Activated gamma-delta T cell treated with Interleukin-2 at 50 U/mL for 16 hours (primary cell): ENCODE measurements around the gene ADSL.
"Not testable (repeated sequence)": the region's sequence is repeated elsewhere in the genome, so short reads cannot be mapped to it uniquely, and the experiment has no call there.

Source experiments
- DNase-seq: peaks from one replicate; pipeline ENCODE4 v3.0.0-alpha.2; 2020

The ADSL gene

DNA sequence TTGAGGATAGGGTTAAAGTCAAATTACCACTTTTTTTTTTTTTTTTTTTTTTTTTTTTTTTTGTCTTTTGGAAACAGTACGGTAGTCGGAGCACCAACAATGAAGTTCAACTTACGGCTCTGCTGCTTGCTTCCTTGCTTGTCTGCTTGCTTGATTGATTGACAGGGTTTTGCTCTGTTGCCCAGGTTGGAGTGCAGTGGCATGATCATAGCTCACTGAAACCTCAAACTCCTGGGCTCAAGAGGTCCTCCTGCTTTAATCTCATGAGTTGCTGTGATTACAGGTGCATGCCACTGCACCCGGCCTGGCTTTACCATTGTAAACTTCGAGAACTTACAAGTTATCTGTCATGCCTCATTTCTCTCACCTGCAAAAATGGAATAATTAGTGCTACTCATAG, 29.8 kb downstream of the ADSL start:
- no peak for DNase-seq

DNA sequence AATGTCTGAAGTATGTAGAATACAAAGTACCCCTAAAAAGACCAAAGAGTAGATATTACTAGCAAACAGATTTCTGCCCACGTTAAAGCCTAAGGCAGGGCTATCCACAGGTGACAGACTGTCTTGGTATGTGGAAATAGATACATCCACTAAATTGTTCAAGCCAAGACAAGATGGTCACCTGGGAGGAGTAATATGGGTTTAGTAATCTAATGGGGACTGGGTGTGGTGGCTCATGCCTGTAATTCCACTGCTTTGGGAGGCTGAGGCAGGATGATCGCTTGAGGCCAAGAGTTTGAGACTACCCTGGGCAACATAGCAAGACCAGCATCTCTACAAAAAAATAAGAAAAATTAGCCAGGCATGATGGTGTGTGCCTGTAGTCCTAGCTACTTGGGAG, 31.6 kb downstream of the ADSL start:
- no peak for DNase-seq

DNA sequence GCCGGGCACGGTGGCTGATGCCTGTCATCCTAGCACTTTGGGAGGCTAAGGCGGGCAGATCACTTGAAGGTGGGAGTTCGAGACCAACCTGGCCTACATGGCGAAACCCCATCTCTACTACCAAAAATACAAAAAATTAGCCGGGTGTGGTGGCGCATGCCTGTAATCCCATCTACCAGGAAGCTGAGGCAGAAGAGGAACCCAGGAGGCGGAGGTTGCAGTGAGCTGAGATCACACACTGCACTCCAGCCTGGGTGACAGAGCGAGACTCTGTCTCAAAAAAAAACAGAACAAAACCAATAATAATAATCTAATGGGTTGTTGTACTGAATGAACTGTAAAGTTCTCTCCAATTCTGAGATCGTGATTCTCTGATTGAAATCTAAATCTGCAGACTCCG, 32.1 kb downstream of the ADSL start:
- not testable (repeated sequence) for DNase-seq

DNA sequence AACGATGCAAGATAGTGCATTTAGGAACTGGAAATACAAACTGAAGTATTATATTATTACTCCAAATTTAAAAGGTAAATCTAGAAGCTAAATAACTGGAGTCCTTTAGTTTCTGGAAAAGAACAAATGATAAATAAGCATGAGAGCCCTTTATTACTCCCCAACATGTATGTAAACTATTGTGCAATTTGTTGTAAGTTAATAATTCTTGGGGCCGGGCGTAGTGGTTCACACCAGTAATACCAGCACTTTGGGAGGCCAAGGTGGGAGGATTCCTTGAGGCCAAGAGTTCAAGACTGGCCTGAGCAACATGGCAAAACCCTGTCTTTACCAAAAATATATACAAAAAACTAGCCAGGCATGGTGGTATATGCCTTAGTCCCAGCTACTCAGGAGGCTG, 35.2 kb downstream of the ADSL start:
- no peak for DNase-seq

DNA sequence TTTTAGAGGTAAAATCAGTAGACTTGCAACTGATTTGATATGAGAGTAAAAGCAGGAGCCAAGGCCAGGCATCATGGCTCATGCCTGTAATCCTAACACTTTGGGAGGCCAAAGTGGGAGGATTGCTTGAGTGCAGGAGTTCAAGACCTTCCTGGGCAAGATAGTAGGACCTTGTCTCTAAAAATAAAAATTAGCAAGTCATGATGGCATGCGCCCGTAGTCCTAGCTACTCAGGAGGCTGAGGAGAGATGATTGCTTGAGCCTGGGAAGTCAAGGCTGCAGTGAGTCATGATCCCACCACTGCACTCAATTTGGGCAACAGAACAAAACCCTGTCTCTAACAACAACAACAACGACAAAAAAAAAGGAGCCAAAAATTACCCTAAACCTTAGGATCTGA, 37.6 kb downstream of the ADSL start:
- no peak for DNase-seq

DNA sequence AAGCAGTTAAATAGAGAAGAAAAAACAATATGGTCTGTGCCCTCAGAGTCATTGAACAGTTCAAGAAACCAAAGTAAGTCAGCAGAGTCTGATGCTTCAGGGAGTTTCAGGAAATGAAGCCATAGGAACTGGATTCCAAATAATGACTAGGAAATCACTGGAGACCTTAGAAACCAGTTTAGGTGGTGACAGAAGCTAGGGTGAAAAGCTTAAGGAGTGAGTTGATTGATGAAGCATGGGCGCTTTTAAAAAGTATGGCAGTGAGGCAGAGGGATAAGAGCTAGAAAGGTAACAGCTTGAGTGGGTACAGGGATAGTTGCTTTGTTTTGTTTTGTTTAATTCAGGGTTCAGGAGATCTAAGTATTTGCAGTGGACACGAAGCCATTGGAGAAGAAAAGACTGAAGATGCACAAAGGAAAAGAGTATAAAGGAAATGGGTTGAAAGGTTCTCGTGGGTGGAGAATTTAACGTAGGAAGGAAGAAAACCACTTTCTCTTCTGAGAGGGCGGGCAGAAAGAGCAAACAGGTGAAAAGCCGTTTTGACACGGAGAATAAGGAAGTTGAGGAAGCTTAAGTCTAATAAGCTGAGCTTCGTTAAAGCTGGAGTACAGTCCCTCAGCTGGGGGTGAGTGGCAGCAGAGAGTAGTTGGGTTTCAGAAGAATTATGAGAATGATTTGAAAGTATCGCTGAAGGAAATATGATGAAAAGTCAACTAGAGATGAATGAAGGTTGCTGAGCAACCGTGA, 38.9 kb downstream of the ADSL start:
- no peak for DNase-seq

DNA sequence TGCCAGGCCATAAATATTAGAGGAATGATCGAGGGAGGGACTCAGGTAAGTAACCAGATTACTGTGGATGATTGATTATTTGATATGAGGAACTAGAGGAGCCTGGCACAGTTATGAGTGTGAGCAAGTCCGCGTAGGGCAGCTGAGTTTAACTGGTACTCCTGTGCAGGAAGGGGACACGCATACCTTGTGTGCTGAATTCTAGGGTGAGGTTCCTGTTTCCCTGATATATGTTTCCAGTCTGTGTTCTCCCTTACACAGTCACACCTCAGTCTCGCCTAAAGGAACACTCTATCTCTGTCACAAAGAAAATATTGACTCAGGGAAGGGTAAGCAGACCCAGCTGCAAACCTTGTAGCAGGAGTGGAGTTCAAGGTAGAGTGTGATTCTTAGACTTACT, 41.4 kb downstream of the ADSL start:
- DNase-seq: no peak

DNA sequence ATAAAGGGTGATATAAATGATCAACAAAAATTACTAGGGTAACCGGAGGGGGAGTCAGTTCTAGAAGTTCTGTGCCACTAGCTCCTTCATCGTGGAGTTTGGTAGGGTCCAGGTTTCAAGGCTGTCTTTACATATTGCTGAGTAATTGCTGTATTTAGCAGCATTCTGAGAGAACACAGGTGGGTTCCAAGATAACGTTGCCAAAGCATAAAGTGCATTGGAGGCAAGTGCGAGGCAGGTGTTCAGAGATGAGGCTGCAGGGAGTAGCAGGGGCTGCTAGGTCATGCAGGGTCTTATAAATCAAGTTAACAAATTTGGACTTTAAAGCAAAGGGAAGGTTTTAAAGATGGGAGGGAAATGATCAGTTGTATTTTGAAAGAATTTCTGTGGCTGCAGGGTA, 41.9 kb downstream of the ADSL start:
- no peak for DNase-seq

DNA sequence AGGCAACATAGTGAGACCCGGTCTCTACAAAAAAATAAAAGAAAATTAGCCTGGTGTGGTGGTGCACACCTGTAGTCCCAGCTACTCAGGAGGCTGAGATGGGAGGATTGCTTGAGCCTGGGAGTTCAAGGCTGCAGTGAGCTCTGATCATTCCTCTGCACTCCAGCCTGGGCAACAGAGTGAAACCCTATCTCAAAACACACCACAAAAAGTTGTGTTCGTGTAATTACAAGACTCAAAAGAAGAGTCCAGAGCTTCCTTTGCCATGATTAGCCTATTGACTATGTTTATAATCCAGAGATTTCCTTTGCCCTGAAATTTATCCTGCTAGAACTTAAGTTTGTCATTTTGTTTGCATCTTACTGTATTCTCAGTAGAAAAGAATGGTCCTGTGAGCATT, 45.1 kb downstream of the ADSL start:
- DNase-seq: no peak

DNA sequence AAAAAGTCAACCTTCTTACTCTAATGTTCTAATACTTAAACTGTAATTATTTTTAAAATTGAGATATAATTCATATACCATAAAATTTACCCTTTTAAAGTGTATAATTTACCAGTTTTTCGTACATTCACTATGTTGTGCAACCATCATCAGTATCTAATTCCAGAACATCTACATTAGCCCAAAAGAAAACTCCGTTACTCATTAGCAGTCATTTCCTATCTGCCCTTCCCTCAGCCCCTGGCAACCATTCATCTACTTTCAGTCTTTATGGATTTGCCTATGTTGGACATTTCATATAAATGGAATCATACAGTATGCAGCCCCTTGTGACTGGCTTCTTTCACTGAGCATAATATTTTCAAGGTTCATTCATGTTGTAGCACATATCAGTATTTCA, 46.3 kb downstream of the ADSL start:
- DNase-seq: no peak

DNA sequence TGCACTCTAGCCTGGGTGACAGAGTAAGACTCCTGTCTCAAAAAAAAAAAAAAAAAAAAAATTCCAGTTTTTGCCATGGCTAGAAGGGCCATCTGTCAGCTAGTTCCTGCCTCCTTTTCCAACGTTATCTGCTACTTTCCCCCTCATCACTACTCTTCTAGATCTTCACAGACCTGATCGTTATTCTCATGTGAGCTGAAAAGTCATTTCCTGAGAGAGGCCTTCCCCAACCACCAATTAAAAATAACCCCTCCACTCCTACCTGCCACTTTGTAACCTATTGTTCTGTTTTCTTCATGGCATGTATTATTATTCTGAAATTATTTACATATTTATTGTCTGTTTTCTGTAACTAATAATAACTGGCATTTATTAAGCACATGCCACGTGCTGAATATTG, 48.3 kb downstream of the ADSL start:
- DNase-seq: no peak

DNA sequence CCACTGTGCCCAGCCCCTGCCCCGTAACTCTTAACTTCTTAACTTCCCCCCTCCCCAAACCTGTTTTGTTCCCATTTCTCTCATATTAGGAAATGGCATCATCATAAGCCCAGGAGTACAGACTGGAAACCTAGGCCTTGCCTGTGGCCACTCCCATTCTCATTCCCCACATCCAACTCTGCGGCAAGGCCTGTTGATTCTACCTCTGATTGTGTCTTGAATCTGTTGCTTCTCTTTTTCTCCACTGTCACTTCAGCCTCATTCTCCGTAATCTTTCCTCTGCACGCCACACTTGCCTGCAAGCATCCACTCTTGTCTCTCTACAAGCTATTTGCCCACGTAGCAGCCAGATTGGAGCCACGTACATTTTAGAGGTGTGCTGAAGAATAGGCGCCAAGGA, 49.3 kb downstream of the ADSL start:
- no peak for DNase-seq

DNA sequence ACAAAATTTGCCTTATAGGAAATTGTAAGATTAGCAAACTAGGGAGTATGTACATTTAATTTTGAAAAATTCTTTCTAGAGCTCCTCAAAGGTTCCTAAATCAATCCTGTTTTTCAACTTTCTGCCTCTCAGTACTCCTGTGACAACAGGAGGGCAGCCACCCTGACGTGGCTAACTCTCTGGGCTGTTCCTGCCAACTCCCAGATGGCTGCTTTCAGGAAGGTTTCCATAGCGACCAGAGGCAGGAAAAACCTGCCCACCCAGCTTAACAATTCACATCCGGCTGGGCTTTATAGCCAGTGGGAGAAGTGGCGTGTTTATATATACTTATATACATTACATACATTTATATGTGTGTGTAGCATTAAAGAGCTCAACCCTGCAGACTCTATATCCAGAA, 50.6 kb downstream of the ADSL start:
- DNase-seq: no peak

DNA sequence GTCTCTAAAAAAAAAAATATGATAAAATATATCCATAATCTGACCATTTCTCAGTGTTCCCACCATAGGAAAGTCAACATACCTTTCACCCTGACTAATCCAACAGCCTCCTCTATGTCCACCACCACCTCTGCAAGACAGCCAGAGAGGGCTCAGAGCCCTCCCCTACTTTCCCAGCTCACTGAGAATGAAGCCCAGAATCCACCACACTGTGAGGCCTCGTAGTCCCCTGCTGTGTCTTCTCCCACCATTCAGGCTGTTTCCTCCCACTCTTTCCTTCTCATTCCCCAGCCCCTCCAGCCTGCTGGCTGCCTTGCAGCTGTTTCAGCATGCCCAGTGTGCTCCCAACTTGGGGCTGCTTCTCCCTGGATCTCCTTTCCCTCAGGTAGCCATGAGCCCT, 51.1 kb downstream of the ADSL start:
- no peak for DNase-seq

DNA sequence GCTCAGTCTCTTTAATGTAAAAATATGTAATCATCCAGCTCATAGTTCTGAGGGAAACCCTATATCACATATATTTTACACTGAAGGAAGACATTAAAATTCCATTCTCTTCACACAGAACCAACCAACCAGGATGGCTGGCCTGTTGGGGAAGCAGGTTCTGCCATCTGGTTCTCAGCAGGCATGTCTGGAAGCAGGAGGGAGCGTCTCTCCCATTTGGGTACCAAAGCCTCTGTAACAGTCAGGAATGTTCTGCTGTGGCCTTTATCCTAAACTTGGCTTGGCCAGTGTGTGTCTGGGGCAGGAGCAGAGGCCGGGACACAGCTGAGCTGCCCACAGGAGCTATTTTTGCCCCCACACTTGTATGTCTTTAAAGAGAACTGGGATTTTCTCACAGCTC, 53.3 kb downstream of the ADSL start:
- DNase-seq: no peak

DNA sequence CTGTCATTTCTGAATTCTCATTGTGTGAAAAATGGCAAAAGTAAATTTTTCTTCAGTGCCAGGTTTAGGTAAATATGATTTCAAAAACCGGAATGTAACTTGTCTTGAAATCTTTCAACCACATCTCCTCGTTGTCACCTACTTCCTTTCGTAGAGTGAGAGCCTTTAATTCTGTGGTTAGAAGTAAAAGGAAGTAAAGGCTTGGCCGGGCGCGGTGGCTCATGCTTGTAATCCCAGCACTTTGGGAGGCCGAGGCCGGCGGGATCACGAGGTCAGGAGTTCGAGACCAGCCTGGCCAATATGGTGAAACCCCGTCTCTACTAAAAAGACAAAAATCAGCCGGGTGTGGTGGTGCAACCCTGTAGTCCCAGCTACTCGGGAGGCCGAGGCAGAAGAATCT, 53.9 kb downstream of the ADSL start:
- DNase-seq: peak; percentile 34

DNA sequence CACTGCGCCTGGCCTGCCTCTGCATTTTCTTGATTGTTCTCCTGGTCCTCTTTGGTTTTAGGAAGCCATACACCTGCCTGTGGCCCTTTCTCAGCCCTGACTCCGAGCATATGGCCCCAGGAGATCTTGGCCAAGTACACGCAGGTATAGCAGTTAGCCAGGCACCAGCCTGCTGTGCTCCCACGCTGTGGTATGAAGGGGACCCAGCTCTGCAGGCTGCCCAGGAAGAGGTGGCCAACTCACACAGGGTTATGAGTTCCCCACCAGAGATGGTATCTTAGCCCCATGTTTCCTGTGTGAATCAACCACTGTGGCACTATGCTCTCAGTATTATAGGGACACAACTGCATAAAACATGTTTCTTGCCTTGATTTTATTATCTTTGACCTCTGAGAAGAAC, 55.2 kb downstream of the ADSL start:
- DNase-seq: peak; percentile 67

DNA sequence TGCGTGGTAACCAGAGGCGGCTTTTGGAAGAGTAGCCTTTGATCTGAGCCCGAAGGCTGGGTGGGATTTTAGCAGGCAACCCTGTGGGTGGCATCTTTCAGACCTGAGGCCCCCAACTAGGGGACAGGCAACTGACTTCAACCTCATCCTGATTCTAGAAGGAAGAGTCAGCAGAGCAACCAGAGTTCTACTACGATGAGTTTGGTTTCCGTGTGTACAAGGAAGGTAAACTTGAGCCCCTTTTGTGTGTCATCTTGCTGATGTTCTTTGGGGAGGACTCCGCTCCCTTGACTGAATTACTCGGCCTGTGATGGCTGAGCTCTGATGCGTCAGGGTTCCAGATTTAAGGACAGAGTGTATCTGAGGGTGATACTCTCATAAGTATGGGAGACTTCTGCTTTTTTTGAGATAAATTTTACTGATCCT, 55.7 kb downstream of the ADSL start:
- DNase-seq: no peak

DNA sequence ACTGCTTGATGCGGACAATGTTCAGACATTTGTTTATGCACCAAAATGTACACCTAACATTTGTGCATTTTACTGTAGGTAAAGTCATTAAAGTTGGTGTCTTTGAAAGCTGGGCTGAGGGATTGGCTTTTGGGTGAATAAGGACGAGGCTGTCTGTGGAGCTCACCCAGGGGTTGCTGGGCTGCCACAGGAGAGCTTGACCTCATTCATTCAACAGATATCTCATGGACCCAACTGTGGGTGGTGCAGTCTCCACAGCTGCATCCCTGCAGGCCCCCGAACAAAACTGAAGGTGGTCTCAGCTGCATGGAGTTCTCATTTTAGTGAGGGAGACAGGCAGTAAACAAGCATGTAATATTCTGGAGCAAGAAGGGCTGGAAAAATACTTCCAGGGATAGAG, 56.8 kb downstream of the ADSL start:
- no peak for DNase-seq

DNA sequence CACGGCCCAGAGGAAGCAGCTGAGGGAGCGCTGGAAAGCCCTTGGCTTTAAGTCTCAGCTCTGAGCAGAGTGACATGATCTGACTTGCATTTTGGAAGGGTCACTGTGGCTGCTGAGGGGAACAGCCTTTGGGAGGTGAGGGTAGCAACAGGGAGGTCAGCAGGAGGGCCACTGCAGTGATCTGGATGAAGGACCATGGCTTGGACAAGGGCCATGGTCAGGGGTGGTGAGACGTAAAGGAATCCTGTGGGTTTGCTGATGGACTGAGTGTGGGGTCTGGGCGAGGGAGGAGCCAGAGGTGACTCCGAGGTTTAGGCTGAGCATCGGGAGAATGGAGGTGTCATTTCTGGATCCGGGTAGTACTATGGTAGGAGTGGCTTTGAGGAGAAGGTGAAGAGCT, 57.4 kb downstream of the ADSL start:
- no peak for DNase-seq

DNA sequence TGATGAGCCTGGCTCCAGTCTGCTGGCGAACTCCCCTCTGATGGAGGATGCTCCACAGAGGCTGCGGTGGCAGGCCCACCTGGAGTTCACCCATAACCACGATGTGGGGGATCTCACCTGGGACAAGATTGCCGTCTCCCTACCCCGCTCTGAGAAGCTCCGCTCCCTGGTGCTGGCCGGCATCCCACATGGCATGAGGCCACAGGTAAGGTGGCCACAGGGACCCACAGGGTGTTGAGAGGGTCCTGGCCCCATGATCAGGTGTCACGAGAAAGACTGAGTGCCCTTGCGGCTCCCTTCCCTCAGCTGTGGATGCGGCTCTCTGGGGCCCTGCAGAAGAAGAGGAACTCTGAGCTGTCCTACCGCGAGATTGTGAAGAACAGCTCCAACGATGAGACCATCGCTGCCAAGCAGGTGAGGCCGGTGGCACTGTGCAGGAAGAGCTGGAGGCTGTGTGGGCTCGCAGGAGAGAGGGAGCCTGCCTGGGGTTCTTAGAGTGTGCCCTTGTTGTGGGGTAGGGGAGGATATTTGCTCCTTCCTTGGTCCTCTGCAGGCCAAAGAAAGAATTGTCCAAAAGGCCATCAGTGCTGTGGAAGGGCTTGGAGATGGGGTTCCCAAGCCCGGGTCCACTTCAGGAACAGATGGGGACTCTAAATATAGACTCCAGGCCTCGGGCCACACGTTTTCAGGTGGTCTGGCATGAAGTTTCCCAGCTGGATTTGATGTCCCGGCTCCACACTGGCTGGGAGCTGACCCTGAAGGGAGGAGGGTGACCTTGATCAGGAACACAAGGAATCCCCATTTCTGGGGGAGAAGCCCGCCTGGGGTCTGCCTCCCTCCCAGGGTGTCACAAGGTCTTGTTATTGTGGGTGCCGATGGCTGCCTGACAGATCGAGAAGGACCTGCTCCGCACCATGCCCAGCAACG, 58.2 kb downstream of the ADSL start:
- DNase-seq: no peak

DNA sequence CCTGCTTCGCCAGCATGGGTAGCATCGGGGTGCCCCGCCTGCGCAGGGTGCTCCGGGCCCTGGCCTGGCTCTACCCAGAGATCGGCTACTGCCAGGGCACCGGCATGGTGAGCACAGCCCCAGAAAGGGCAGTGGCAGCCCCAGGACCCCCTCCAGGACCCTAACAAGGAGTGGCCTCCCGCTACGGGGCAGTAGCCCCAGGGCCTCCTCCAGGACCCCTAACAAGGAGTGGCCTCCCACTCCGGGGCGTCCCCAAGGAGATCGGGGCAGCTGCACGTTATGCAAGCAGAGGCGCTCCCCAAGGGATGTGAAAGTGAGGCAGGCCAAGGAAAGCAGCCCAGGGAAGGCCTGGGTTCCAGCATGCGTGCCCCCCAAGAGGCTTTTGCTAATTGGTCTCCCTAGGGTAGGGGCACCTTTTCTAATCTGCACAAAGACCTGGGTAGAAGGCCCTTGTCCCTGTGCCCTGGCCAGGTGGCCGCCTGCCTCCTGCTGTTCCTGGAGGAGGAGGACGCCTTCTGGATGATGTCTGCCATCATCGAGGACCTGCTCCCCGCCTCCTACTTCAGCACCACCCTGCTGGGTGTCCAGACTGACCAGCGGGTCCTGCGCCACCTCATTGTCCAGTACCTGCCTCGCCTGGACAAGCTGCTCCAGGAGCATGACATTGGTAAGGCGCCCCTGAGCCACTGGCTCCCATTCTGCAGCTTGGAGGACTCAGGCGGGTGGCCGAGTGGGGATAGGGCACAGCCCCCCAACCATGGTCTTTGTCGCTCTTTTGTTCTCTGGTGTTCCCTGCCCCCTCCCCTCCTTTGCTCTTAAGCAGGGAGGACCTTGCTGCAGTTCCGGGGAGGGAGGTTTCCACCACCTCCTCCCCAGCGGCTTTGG, 59.1 kb downstream of the ADSL start:
- DNase-seq: no peak
